ENCODE measurements around the gene AFF3.

AFF3 gene

DNA sequence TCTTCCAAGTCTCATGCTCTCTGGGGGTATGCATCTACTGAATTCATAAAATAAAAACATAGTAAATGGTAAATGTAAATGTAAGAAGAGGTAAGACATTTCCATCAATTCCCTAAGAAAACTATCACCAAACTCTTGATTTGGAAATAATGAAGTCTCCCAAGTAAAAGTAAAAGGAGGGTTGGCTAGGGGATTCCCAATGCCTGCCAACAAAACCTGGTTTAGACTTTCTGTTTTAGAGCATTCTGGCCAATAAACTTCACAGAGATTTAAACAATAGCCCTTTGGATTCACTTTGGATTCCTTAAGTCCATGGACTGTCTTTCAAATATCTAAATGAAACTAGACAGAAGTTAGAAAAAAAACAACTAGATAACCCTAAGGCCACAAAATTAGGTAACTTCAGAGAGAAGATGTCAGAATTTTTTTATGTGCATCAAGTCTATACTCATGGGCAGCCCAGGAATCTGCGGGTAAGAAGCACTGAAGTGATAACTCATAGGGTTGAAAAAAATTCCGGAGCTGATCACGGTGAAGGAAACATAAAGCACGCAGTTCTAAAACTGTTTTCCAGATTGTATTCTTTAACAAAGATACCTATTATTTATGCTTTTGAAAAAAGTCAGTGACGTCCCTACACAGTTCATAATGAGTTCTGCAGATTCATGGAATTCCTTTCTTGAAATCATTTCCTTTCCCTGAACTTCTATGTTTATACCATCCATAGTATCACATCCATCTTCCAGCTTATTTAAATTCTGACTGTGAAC, 263.6 kb downstream of the AFF3 start:
- DNase-seq = no peak

DNA sequence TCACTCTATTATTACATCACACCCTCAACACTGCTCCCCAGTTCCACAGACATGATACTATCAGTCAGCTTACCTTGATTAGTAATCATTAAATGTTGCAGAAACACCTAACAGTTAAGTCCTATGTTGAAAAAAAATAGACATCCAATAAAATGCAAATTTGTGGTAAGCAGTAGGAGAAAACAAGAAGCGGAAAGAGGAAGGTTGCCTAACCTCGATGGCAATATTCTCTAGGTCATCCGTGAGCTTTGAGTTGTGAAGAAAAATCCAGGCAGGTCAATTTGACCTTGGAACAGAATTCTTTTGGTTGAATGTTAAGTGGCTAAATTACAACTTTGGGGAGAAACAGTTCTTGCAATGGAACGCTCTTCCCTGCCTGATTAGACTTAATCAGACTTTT, 264.4 kb downstream of the AFF3 start:
- no peak for DNase-seq

DNA sequence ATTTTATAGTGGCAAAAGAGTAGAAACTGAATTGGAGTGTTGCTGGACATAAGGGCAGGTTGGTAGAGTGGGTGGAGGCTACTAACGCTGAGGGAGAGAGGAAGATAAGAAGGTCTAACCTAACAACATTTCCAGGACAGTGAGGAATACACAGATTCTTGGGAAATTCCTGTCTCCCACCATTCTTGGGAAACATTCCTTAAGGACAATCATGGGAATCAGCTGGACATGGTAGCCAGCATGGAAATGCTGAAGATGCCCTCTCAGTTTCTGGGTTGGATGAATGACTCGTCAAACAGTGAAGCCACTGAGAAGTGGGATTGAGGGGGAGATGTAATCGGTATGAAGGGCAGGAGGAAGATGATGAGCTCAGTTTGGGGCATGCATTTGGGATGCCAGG, 265.4 kb downstream of the AFF3 start:
- no peak for DNase-seq

DNA sequence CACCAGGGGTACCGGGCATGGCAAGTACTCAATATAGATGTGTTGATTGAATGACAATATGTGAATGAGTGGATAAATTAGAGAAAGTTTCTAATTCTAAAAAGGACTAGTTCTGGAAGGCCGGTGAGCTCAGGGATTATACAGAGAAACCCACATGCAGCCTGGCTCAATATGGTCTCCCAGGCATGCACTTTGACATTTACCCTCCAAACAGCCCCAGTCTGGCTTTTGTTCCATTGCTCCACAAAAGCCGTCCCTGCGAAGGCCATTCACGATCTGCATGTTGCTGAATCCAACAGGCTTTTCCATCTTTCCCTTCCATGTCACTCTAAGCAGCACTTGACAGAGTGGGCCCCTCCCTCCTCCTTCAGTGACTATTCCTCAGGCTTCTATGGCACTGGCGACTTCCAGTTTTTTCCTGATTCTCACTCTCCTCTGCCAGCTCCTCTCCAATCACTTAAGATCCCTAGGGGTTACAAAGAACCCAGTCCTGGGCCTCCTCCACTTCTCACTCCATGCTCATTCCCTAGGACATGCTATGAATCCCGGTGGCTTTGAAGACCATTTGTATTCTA, 266.7 kb downstream of the AFF3 start:
- no peak for DNase-seq

DNA sequence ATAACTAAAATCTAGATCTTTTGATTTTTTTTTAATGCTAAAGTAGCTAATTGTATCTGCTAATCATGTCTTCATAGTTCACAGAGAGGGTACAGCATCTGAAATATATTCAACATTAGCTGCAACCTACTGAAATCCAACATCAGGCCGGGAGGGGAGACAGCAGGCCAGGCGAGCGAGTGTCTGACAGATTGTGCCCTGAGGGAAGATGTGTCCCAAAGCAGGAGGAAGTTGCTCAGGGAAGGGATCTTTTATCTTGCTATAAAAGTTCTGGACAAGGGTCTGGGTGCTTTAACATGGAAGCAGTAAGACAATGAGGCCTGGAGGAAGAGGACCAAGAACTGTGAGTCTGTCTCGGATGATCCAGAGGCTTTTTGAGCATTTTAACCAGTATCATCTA, 274.1 kb downstream of the AFF3 start:
- DNase-seq = no peak

DNA sequence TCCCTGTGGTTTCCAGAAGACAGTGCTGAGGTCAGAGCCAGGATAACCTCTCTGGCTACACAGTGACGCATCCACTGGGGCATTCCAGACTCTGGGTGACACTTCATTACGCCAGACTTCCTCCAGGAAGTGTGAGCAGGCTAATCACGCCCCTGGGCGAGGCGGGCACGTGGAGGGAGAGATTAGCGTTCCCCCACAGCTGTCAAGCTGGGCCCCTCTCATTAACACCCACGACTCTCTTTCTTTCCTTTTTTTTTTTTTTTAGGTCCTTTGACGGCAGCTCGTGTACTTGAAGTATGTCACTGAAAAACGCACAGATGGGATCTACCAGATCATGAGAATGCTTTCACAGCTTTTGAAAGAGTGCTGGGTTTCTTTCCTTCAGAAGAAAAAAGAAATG, 274.6 kb downstream of the AFF3 start:
- no peak for DNase-seq

DNA sequence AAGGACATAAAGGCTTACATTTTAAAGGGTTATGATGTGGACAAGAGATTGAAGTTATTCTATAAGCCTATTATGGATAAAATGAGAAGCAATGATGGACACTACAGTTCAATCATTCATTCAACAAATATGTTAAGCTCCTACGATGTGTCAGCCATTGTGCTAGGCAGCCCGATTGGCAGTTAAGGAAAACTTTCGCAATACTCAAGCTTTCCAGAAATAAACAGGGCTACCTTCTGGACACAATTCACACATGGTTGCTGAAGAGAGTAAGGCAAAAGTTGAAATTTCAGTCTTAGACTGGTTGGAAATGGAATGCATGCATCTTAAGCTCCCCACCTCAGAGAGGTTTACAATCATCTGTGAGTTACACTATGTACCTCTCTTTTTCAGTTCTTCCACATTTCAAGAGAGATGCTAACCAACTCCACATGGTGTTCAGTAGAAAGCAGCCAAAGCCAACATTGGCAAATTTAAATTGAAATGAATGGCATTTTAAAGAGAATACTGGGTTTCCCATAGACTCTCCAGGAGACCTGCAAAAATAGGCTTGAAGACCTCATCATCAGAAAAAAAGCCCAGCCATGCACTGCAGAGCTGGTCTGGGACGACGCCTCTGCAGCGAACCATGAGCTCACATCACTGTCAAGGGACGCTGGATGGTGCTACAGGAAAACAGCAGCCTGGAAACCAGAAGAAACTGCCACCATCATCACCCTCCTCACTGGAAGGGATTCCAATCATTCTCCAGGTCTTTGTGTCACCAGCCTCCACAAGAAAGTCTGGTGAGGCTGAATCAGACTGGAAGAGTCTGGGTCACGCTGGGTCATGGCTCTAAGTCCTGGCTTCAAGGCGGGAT, 276.3 kb downstream of the AFF3 start:
- no peak for DNase-seq

DNA sequence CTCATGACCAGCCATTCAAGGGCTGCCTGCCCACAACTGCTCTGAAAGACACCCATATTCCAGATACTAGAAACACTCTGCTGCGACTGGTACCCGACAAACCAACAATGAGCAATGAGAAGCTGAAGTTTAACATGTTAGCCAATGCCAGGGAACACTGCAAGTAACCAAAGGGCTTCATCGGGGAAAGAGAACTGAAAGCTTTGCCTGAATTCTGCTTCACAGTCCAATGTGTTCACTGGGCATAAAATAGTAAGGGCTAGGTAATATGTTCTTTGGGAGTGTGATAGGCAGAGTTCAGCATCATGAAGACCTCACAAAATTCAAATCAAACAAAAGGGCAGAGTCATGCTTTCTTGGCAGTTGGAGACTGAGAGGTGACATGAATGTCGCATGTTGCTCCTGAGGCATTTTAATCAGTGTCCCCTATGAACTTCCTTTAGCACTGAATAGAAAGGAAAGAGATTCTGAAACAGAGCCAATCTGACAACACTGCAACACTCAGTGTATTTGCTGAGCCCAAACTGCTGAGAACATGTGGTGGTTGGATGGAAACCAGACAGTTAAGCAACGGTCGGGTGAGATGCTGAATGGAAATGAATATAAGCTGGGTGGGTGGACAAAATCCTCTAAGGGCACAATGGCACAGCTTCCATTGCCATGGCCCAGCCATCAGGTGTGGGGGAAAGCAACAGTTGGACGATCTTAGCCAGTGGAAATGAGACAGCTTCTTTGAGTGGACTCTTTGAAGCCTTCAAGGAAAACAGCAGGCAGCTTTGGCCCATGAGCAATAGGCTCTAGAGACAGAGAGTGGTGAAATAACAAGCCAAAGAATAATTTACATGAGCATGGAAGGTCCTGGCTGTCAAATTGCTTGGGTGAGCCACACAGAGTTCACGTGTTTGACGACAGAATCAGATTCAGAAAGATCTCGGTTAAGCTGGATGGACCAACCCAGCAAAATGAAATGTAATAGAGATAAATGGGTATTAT, 277.5 kb downstream of the AFF3 start:
- DNase-seq = no peak

DNA sequence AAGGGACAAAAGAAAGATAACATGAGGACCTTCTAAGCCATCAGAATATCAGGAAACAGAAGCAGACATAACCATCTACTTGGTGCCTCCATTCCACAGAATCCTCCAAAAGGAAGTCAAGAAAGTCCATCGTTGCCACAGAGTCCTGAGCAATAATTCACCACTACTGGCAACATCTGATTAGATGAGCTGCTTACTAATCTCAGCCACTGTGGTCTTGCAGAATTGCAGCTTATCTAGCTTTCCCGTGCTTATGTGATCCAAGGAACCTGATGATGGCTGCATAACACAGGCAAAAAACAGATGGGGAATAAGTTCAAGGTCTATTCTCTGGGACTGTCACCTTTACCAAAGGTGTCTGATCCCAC, 278.5 kb downstream of the AFF3 start:
- DNase-seq = no peak

DNA sequence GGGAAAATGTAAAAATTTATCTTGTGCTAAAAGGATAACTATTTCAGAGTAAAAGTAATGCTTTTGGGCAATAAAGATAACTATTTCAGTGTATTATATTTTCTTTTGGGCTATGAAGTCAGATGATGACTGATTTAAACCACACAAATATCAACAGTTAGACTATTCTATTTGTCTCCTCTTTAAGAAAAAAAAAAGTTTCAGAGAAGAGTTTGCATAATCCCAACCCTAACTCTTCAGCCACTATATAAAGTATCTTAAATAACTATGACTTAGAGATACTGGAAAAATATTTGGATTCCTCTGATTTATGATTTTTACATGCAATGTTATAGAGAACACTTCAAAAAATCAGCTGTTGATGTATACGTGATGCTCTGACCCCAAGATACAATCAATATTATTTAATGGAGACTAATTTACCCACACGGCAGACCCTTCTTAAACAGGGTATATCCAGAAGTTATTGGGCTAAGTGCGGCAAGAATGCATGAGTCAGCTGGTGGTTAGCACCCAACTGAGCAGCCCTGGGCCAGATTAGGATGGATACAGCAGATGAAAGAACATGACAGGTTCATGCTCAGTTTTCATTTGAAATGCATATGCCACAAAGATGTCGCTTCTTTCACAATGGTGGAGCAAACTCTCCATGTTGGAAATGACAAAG, 279.0 kb downstream of the AFF3 start:
- DNase-seq = no peak

DNA sequence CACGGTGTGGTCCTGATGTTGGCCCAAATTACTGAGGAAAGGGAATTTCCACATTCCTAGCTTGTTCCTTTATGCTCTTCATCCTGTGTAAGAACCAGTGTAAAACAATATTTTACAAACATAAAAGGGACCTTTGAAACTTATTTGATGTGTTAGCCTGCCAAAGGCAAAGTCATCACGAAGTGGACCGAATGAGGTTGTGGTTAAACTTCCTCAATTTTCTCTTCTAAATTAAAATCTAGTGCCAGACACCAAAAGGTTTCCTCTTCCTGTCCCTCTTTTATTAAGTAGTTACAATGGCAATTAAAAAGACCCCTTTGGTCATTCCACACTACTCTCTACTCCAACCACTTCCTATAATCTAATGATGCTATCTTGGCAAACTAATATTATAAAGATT, 279.8 kb downstream of the AFF3 start:
- no peak for DNase-seq

DNA sequence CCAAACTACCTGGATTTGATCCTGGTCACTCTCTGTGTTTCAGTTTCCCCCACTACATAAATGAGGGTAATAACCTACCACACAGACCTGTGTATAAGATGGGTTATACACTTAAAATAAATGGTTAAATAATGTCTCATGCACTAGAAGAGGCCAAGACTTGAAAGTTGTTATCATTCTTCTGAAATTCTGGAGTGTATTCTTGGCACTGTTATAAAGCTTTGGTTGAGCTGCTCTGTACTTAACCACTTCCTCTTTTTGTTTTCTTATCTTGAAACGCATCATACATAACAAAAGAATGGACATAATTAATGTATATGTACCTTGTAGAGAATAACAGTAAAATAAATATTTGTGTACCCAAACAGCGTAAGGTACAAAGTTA, 281.0 kb downstream of the AFF3 start:
- no peak for DNase-seq

DNA sequence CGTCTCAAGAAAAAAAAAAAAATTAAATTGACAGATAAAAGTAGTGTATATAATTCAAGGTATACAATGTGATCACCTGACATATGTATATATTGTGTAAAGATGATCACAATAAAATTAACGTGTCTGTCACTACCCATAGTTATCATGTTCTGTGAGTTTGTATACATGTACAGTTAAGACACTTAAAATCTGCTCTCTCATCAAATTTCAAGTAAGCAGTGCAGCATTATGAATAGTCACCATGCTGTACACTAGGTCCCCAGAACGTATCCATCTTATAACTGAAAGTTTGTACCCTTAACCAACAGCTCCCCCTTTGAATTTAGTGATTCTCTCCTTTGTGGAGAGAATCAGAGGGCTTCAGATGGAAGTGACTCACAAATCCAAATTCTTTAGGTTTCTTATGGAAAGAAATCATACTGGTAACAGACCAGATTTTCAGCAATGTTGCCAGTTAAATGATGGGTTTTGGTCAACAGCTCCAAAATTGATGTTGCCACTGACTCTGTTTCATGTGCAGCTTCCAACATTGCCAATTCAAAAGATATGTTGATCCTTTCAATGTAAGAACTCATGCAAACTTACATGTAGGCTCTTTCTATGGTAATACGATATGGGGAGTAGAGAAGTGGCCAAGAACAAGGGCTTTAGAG, 281.5 kb downstream of the AFF3 start:
- DNase-seq = no peak

DNA sequence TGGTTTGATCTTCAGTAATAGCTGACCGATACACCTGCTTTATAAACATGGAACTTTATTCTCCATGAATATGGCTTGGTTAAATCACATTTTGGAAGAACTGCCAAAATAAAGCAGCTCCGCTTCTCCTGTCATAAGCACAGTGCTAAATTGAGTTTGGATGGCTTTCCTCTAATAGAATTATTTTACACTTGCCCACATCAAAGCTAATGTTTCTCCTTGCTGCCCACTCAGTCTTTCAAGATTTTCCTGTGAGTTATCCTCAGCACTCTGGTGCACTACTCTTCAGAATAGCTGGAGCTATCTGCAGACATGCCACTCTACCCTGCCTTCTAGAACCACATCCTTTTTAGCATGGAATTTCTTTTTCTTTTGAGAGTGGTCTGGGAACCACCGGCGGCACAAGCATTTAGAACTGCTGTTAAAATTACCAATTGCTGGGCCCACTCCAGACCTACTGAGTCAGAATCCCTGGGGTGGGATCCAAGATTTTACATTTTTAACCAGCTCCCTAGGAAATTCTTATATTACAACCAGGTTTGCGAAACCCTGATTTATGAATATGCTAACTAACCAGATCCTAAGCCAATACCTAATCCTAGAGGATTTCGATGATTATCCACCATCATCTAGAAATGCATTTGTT, 283.3 kb downstream of the AFF3 start:
- DNase-seq = no peak

DNA sequence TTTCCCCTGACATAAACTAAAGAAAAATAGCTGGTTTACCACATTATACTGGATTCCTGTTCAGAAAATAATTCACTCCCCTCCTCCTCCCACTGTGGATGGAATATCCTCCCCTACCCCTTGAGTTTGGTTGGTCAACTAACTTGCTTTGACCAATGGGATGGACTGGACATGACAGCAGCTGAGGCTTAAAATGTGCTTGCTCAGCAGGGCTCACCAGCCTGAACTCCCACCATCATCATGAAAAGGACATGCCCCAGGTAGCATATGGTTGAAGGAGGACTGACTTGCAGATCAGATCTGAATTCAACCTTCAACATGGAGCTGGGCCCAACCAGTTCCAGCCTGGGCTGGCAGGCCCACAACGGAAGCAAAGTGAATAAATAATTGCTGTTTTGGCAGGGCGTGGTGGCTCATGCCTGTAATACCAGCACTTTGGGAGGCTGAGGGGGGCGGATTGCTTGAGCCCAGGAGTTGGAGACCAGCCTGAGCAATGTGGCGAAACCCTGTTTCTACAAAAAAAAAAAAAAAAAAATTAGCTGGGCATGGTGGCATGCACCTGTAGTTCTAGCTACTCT, 284.4 kb downstream of the AFF3 start:
- no peak for DNase-seq

DNA sequence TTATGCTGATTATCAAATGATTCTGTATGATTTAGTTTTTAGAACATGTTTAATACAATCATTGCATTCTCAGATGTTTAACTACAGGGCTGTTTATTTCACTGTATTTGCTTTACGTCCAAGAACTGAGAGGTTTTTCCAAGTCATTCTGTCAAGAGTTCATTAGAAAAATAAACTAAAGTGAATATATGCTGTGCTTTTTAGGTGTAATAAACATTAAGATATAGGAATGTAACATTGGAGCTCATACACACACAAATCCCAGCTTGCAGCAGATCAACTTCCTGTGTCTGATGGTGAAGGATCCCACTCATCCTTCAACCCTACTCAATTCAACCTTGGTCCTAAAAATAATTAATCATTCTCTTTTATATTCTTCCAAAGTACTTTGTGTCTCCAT, 285.0 kb downstream of the AFF3 start:
- no peak for DNase-seq

DNA sequence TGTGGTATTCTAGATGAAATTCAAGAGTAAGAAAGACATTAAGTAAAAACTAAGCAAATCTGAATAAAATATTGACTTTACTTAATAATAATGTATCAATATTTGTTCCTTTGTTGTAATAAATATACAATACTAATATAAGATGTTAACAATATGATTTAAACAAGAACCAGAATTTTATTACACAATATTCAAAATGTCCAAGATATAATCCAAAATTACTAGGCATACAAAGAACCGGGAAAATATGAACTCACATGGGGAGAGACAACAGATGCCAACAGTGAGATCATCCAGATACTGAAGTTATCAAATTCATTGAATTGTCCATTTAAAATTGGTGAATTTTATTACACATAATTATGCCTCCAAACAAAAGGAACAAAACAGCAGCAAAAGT, 286.3 kb downstream of the AFF3 start:
- no peak for DNase-seq

DNA sequence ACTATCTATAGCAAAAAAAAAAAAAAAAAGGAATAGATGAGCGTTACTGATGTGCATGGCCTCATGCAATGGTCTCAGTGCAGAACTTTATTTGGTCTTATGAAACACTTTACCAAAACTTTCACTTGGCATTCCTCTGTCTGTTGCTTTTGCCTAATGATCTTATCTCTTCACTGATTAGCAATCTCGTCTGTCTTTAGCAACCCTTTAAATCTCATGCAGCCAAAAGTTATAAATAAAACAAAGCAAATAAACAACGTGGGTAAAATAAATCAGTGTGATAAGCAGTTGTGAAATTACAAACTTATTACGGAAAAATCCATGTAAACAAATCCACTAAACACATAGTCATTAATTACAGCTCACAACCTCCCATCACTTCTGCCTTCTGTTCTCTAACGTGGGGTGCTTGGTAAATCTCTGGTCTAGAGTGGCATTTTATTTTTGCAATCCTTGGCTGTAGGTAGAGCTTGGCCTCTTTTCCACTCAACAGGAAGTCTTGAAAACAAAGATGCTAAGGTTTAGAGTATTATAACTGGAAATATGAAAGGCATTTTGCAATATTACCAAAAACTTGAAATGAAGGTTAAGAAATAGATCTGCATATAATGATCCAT, 288.0 kb downstream of the AFF3 start:
- DNase-seq = no peak

DNA sequence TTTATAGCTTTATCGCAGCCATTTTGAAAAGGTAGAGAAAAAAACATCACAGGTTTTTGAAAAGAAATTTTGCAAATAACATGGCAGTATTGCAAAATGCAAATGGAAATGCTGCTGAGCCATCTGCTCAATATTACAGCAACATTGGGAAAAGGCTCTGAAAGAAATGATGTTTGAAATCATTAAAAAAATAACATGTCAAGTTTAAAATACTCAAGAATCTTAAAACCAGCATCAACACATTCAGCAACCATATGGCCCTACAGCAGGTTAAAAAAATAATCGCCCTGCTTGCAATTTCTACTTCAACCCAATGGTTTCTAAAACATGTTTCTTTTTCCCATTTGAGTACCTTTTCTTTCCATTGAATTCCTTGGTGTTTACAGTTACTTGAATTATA, 289.4 kb downstream of the AFF3 start:
- no peak for DNase-seq

DNA sequence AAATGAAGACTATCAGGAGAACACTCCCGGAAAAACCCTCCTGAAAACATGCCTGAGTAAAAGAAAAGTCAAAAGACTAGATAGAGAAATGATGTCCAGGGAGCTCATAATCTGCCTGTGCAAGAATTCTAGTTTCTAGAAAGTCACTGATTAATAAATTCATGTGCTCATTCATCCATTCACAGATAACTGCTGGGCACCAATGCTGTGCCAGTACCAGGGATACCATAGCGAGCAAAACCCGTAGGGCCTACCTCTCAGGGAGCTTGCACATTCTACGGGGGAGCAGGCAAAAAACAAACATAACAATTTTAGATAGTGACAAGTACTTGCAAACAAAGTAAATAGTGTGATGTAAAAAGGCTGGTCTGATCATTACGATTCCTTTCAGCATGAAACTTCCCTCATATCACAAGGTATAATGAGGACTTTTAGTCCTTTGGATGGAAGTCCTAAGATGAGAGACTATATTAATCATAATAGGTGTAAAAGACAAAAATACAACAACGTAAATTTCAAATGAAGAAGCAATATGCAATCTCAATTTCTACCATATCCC, 289.9 kb downstream of the AFF3 start:
- DNase-seq = no peak

Measured in NCI-H345 (cell line).